Stimulated activated CD4-positive, alpha-beta T cell treated with anti-CD3 and anti-CD28 coated beads, Interleukin-12 subunit alpha, Interleukin-12 subunit beta, amount 100 ng/mL, for 4 hours (primary cell): Measurements from ENCODE around the gene SURF2.

Experiments
- DNase-seq: peaks from one replicate; pipeline ENCODE4 v3.0.0-alpha.2; 2020

Gene SURF2

DNA sequence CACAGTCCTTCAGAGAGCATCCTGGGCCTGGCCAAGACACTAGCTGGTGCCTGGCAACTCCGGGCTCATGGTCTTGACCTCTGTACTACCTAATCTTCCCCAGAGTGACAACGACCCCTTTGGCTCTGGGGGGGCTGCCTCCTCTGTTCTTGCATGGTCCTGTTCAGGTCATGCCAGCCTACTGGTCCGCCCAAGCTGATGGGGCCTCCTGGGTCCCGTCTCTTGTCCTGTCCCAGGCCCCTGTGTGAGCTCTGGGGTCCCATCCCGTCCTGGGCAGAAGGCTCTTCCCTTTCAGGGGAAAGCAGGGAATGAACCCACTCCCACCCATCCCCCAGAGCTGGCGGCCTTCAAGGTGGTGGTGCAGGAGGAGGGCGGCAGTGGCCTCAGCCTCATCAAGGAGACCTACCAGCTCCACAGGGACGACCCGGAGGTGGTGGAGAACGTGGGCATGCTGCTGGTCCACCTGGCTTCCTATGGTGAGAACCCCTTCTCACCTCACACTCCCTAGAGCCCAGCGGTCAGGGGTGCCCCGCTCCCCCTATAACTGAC, 48.2 kb downstream of the SURF2 start:
- DNase-seq: no peak

- no peak for DNase-seq
These were observed 49.4 kb downstream of the SURF2 start for GRCh38 chr9:133405508-133406438.

DNA sequence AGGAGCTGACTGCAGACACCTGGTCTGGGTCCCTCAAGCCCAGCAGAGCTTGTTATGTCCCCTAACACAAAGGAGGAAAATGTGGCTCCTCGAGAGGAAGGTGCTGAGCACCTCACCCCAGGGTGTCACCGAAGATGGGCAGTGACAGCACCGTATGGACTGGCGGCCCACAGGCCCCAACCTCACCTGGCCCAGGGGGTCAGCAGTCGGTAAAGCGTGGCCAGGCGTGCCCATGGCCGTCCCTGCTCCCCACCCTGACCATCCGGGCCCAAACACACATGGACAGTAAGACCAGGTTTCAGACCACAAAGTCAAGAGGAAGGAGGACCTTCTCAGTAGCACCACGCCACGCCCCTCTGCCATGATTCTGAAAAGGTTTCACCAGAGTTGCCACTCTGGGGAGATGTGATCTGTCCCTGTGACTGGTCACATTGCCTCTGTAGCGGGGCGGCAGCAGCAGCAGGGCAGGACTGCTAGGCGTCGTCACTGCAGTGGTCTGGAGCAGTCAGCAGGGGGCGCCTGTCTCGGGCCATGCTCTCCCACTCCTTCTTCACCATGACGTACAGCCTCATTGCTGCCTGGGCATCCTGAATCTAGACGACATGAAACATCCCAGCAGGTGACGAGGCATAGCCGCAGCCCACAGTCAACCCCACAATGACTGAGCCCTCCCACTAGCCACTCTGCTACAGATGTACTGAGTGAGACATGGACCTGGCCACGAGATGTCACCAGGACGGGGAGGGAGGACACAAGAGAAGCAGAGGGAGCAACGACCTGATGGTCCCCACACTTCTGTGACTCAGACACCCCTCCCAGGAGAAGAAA, 50.3 kb downstream of the SURF2 start:
- peak; percentile 79 for DNase-seq

GRCh38 chr9:133408042-133408441, 51.7 kb downstream of the SURF2 start:
- DNase-seq: no peak
